ENCODE data around the gene PROKR1. TPM values are rescaled to one million over a fixed set of nuclear protein-coding genes. Genes with fewer than 3 reads are reported as not detected.

The PROKR1 gene
- polyA plus RNA-seq, 1 donor (not counting 4 experiments of a cell fraction or from before 2014, with no cell fraction given) = not detected

DNA sequence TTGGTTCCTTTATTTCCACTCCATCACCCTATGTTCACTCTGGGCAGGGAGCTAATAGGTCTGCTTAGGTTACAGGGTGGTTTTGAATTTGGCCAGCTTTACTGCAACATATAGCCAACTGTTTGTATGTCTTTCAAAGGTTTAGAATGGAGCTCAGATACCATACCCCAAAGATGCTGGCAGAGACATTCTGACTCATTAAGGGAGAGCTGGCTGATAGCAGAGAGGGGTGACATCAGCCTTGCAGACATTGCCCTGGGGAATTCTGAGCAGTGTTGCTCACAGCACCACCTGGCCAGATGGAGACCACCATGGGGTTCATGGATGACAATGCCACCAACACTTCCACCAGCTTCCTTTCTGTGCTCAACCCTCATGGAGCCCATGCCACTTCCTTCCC lies 2.1 kb downstream of the PROKR1 start:
- H3K4me2 ChIP-seq (ENCODE audit: control insufficient read depth, extremely low read depth, insufficient read depth, low read depth, low read length) = no peak overlapping the region
- no peak overlapping the region for H2AFZ ChIP-seq (ENCODE audit: control insufficient read depth, low read length)
- no peak for TF ChIP-seq EZH2 (IDR thresholded peaks at IDR 0.05; ENCODE audit: low read length)
- TF ChIP-seq CTCF (optimal IDR thresholded peaks at IDR 0.05 in 1 of 3, IDR thresholded peaks at IDR 0.05 in 1 of 3, conservative IDR thresholded peaks at IDR 0.05 in 1 of 3; ENCODE audit: extremely low read depth in 1 of 3, insufficient read depth in 2 of 3, low read length in 3 of 3) = no peak
- H3K36me3 ChIP-seq (ENCODE audit: control insufficient read depth in 2 of 2, extremely low read depth in 1 of 2, insufficient read depth in 2 of 2, low read length in 2 of 2) = no peaks in the 10 kb centered on the region
- DNase-seq (ENCODE audit: low read depth, low spot score) (no peak), FAIRE-seq (no peak)
- no peaks in the 10 kb centered on the region for H4K20me1 ChIP-seq (ENCODE audit: control insufficient read depth, extremely low read depth, insufficient read depth, low read length)
- dilution Hi-C loops (cut with MboI; ENCODE audit: extremely low pct_ligation_motif_present, low sequenced_read_pairs) = no loop called here
- peaks cover 54% of the 10 kb centered on the region for H3K27me3 ChIP-seq (ENCODE audit: control insufficient read depth, extremely low read depth, insufficient read depth, low read length)
- no peaks in the 10 kb centered on the region for H3K9me1 ChIP-seq (ENCODE audit: control insufficient read depth, extremely low read depth, insufficient read depth, low read length)
- H3K27ac ChIP-seq (ENCODE audit: control insufficient read depth, insufficient read depth, low read length) = no peak overlapping the region
- H3K9ac ChIP-seq (ENCODE audit: control insufficient read depth, extremely low read depth, insufficient read depth, low read length) = no peak overlapping the region
- no peak overlapping the region for H3K4me3 ChIP-seq (ENCODE audit: control insufficient read depth in 2 of 3, extremely low read depth in 1 of 3, insufficient read depth in 2 of 3, low read depth in 1 of 3, low read length in 3 of 3)
- peaks cover 3% of the 10 kb centered on the region for H3K4me1 ChIP-seq (ENCODE audit: control insufficient read depth, extremely low read depth, insufficient read depth, low read length)
- no peaks in the 10 kb centered on the region for H3K9me3 ChIP-seq (ENCODE audit: control insufficient read depth, low read depth, low read length)
- no peaks in the 10 kb centered on the region for H3K79me2 ChIP-seq (ENCODE audit: control insufficient read depth, insufficient read depth, low read length)

GRCh38 chr2:68646303-68646702 lies 2.9 kb downstream of the PROKR1 start:
- Histone ChIP-seq H3K4me3 (ENCODE audit: control insufficient read depth in 2 of 3, extremely low read depth in 1 of 3, insufficient read depth in 2 of 3, low read depth in 1 of 3, low read length in 3 of 3) (no peak overlapping the region), H4K20me1 (ENCODE audit: control insufficient read depth, extremely low read depth, insufficient read depth, low read length) (no peaks in the 10 kb centered on the region), H3K36me3 (ENCODE audit: control insufficient read depth in 2 of 2, extremely low read depth in 1 of 2, insufficient read depth in 2 of 2, low read length in 2 of 2) (no peaks in the 10 kb centered on the region), H3K4me1 (ENCODE audit: control insufficient read depth, extremely low read depth, insufficient read depth, low read length) (peaks cover 3% of the 10 kb centered on the region), H2AFZ (ENCODE audit: control insufficient read depth, low read length) (no peak overlapping the region), H3K27me3 (ENCODE audit: control insufficient read depth, extremely low read depth, insufficient read depth, low read length) (peaks cover 57% of the 10 kb centered on the region), H3K9ac (ENCODE audit: control insufficient read depth, extremely low read depth, insufficient read depth, low read length) (no peak overlapping the region), H3K9me1 (ENCODE audit: control insufficient read depth, extremely low read depth, insufficient read depth, low read length) (no peaks in the 10 kb centered on the region), H3K79me2 (ENCODE audit: control insufficient read depth, insufficient read depth, low read length) (no peaks in the 10 kb centered on the region), H3K4me2 (ENCODE audit: control insufficient read depth, extremely low read depth, insufficient read depth, low read depth, low read length) (no peak overlapping the region), H3K27ac (ENCODE audit: control insufficient read depth, insufficient read depth, low read length) (no peak overlapping the region), H3K9me3 (ENCODE audit: control insufficient read depth, low read depth, low read length) (no peaks in the 10 kb centered on the region)
- dilution Hi-C loops (cut with MboI; ENCODE audit: extremely low pct_ligation_motif_present, low sequenced_read_pairs) = no loop called here
- TF ChIP-seq EZH2 (IDR thresholded peaks at IDR 0.05; ENCODE audit: low read length) = no peak
- TF ChIP-seq CTCF (optimal IDR thresholded peaks at IDR 0.05 in 1 of 3, IDR thresholded peaks at IDR 0.05 in 1 of 3, conservative IDR thresholded peaks at IDR 0.05 in 1 of 3; ENCODE audit: extremely low read depth in 1 of 3, insufficient read depth in 2 of 3, low read length in 3 of 3) = peak; percentile 33 to 38 (median 36)
- DNase-seq (ENCODE audit: low read depth, low spot score) = no peak
- no peak for FAIRE-seq
